Measurements from ENCODE around the gene ITPRID1. TPM values are rescaled to one million over a fixed set of nuclear protein-coding genes. Genes with fewer than 3 reads are reported as not detected.

Gene ITPRID1
- total RNA-seq, 1 experiment from 2014 or later = 1.2 TPM

DNA sequence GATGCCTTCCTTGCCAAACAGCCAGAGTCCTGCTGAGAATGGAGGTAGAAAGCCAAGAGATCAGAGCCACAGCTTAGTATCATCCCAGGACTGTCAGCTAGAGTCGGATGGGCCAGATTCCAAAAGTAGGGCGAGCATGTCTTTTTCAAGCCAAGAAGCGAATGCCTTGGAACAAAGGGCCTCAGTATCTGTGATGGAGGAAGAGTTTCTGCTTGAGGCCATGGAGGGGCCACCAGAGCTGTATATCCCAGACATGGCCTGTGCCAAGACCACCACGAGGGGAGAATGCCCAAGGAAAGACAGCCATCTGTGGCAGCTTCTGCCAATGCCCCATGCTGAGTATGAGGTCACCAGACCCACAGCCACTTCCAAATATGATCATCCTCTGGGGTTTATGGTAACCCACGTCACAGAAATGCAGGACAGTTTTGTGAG lies 128.8 kb downstream of the ITPRID1 start:
- no peaks in the 10 kb centered on the region for H3K23me2 ChIP-seq (ENCODE audit: insufficient read length, low read depth, low read length, poor library complexity, severe bottlenecking)
- H4K20me1 ChIP-seq (ENCODE audit: control insufficient read depth, insufficient read depth, insufficient read length) = no peaks in the 10 kb centered on the region
- Mint-ChIP-seq H3K4me1 (peaks cover 12 to 34% of the 10 kb centered on the region in 2 experiments; a peak in 3 of 4 replicates), H3K36me3 (ENCODE audit: insufficient read depth in 1 of 3, low read depth in 3 of 3) (no peaks in the 10 kb centered on the region; a peak in 2 of 7 replicates), H3K27ac (no peak overlapping the region), H3K4me3 (no peak overlapping the region), H3K27me3 (ENCODE audit: low read depth) (peaks cover 2% of the 10 kb centered on the region), H3K9me3 (no peaks in the 10 kb centered on the region; a peak in 1 of 5 replicates)
- H2BK12ac ChIP-seq (ENCODE audit: insufficient read length, low read depth, low read length) = no peak overlapping the region
- no peak overlapping the region for H4K5ac ChIP-seq (ENCODE audit: insufficient read length, low read depth, low read length)
- H3K23ac ChIP-seq (ENCODE audit: insufficient read length, low read depth, low read length) = no peak overlapping the region
- H3K4ac ChIP-seq (ENCODE audit: low read depth, low read length) = no peak overlapping the region
- no peak overlapping the region for H2BK15ac ChIP-seq (ENCODE audit: low read depth, low read length)
- H3K9ac ChIP-seq (ENCODE audit: extremely low read depth, insufficient read length, low read length) = no peak overlapping the region
- DNase-seq = no peak
- no peak overlapping the region for H2BK5ac ChIP-seq (ENCODE audit: insufficient read length, low read length)
- H4K8ac ChIP-seq (replicated peaks; ENCODE audit: insufficient read length, low read depth, low read length) = no peak overlapping the region
- no peak overlapping the region for H3K14ac ChIP-seq (ENCODE audit: insufficient read depth, low read length)
- H3K18ac ChIP-seq (ENCODE audit: insufficient read length, low read depth, low read length) = no peak overlapping the region
- H2AFZ ChIP-seq (ENCODE audit: low read length) = no peak overlapping the region
- H3K4me2 ChIP-seq (ENCODE audit: insufficient read depth, insufficient read length, low read length) = no peak overlapping the region
- no peaks in the 10 kb centered on the region for H3K27me3 ChIP-seq (ENCODE audit: insufficient read depth, low read length)
- H3K4me1 ChIP-seq (ENCODE audit: insufficient read depth, low read length) = no peaks in the 10 kb centered on the region
- WGBS (ENCODE audit: extremely low coverage, insufficient read length, low lambda C conversion rate) = no CpG with 5 or more reads among the region's 5 CpGs
- no peak overlapping the region for H4K91ac ChIP-seq (ENCODE audit: insufficient read length, low read depth, low read length)
- no peak overlapping the region for H3T11ph ChIP-seq (ENCODE audit: low read length)
- H3K9me3 ChIP-seq (ENCODE audit: control insufficient read depth, low read depth, low read length) = no peaks in the 10 kb centered on the region
- H2BK20ac ChIP-seq (ENCODE audit: low read depth, low read length, poor library complexity, severe bottlenecking) = no peak overlapping the region
- TF ChIP-seq, protein P1, sequence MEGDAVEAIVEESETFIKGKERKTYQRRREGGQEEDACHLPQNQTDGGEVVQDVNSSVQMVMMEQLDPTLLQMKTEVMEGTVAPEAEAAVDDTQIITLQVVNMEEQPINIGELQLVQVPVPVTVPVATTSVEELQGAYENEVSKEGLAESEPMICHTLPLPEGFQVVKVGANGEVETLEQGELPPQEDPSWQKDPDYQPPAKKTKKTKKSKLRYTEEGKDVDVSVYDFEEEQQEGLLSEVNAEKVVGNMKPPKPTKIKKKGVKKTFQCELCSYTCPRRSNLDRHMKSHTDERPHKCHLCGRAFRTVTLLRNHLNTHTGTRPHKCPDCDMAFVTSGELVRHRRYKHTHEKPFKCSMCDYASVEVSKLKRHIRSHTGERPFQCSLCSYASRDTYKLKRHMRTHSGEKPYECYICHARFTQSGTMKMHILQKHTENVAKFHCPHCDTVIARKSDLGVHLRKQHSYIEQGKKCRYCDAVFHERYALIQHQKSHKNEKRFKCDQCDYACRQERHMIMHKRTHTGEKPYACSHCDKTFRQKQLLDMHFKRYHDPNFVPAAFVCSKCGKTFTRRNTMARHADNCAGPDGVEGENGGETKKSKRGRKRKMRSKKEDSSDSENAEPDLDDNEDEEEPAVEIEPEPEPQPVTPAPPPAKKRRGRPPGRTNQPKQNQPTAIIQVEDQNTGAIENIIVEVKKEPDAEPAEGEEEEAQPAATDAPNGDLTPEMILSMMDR (conservative IDR thresholded peaks at IDR 0.05) = no peak
- no peak overlapping the region for H2BK120ac ChIP-seq (ENCODE audit: low read depth, low read length, poor library complexity, severe bottlenecking)
- H3K27ac ChIP-seq (ENCODE audit: insufficient read length, low read depth, low read length) = no peak overlapping the region
- H2AK5ac ChIP-seq (ENCODE audit: insufficient read length, low read length) = no peak overlapping the region
- no peak overlapping the region for H3K56ac ChIP-seq (ENCODE audit: insufficient read length, low read depth, low read length)
- no peaks in the 10 kb centered on the region for H3K79me1 ChIP-seq (ENCODE audit: insufficient read depth, low read depth, low read length, poor library complexity, severe bottlenecking)
- H3K79me2 ChIP-seq (ENCODE audit: insufficient read depth, low read length) = no peaks in the 10 kb centered on the region
